ENCODE measurements around the gene HOXD8. TPM values are rescaled to one million over a fixed set of nuclear protein-coding genes. Genes with fewer than 3 reads are reported as not detected.

The HOXD8 gene
- total and polyA plus RNA-seq, 4 donors = 0.34 to 1.6 (median 1.0) TPM

DNA sequence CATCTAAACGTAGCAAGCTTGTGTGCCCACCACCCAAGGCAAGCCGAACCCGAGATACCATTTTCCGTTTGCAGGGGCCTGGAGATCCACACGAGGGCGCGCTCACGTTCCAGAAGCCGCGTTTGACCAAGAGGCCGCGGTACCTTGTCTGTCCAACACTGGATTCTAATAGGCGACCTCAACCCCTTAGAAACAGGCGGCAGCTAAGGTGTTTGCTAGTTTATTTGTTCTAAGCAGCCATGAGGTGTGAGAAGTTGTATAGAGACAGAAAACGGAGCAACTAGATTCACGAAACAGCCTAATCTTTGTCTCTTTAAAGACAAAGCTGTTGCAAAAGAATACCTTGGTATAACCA, 18.2 kb upstream of the HOXD8 start:
- Histone ChIP-seq H3K9ac (ENCODE audit: insufficient read depth in 1 of 2, low read length in 2 of 2) (no peak overlapping the region), H3K4me3 (no peak overlapping the region), H3K4me1 (ENCODE audit: control insufficient read depth in 5 of 5, insufficient read depth in 5 of 5, low read length in 5 of 5) (peaks cover 0 to 18% (median 0%) of the 10 kb centered on the region in 5 donors), H3K36me3 (ENCODE audit: control insufficient read depth in 4 of 4, insufficient read depth in 4 of 4, low read length in 4 of 4) (no peaks in the 10 kb centered on the region), H3K27me3 (ENCODE audit: control insufficient read depth in 3 of 3, insufficient read depth in 3 of 3, low read length in 2 of 3) (peaks cover 37 to 92% (median 88%) of the 10 kb centered on the region in 3 donors), H3K27ac (ENCODE audit: low read depth in 1 of 2, low read length in 1 of 2) (no peak overlapping the region), H3K9me3 (ENCODE audit: control insufficient read depth in 4 of 4, insufficient read depth in 3 of 4, low read length in 3 of 4) (peaks cover 0 to 21% (median 0%) of the 10 kb centered on the region in 4 donors)
- no peak for TF ChIP-seq CTCF (IDR thresholded peaks at IDR 0.05; ENCODE audit: control extremely low read depth, extremely low read depth)
- DNase-seq = peak; percentile 76 to 80 (median 77)
- WGBS, 2 donors = 3 to 4% methylated on average over 16 of the region's 16 CpGs
- no peak for ATAC-seq (ENCODE audit: insufficient read depth, low FRiP score)

DNA sequence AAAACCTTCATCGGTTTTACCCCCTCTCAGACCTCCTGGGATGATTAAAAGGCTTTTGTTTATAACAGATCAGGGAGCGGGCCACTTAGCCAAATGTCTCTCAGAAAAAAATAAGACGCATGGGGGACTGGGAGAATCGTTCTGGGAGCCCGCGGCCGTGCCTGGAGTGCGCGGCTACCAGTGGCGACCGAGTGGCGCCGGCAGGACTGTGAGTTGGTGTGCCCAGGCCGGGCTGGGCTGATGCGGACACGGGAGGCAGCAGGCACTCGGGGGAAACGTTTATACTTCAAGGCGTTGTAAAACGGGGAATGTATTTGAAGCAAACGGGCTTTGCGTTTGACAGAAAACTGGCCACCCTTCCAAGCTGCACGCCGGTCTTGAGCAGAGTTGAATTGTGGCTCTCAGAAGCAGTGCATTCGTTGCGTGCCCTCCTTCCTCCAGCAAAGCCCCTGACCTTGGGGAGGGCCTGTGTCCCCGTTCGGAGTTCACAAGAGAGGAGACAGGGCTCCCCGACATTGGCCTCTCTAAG, 17.6 kb upstream of the HOXD8 start:
- Histone ChIP-seq H3K9ac (ENCODE audit: insufficient read depth in 1 of 2, low read length in 2 of 2) (no peak overlapping the region), H3K27me3 (ENCODE audit: control insufficient read depth in 3 of 3, insufficient read depth in 3 of 3, low read length in 2 of 3) (peaks cover 34 to 94% (median 90%) of the 10 kb centered on the region in 3 donors), H3K9me3 (ENCODE audit: control insufficient read depth in 4 of 4, insufficient read depth in 3 of 4, low read length in 3 of 4) (peaks cover 0 to 19% (median 0%) of the 10 kb centered on the region in 4 donors), H3K4me3 (no peak overlapping the region), H3K27ac (ENCODE audit: low read depth in 1 of 2, low read length in 1 of 2) (no peak overlapping the region), H3K36me3 (ENCODE audit: control insufficient read depth in 4 of 4, insufficient read depth in 4 of 4, low read length in 4 of 4) (no peaks in the 10 kb centered on the region), H3K4me1 (ENCODE audit: control insufficient read depth in 5 of 5, insufficient read depth in 5 of 5, low read length in 5 of 5) (peaks cover 0 to 12% (median 0%) of the 10 kb centered on the region in 5 donors)
- ATAC-seq (ENCODE audit: insufficient read depth, low FRiP score) (no peak), DNase-seq (no peak)
- 4 to 8% methylated on average over 29 of the region's 29 CpGs for WGBS, 2 donors
- no peak for TF ChIP-seq CTCF (IDR thresholded peaks at IDR 0.05; ENCODE audit: control extremely low read depth, extremely low read depth)

- WGBS, 2 donors = 5 to 10% methylated on average over 39 to 40 of the region's 40 CpGs
- no peak overlapping the region for H3K4me3 ChIP-seq
- no peaks in the 10 kb centered on the region for H3K36me3 ChIP-seq (ENCODE audit: control insufficient read depth in 4 of 4, insufficient read depth in 4 of 4, low read length in 4 of 4)
- H3K27me3 ChIP-seq (ENCODE audit: control insufficient read depth in 3 of 3, insufficient read depth in 3 of 3, low read length in 2 of 3) = peaks cover 35 to 97% (median 93%) of the 10 kb centered on the region in 3 donors
- H3K27ac ChIP-seq (ENCODE audit: low read depth in 1 of 2, low read length in 1 of 2) = no peak overlapping the region
- no peak overlapping the region for H3K9ac ChIP-seq (ENCODE audit: insufficient read depth in 1 of 2, low read length in 2 of 2)
- peaks cover 0 to 7% (median 0%) of the 10 kb centered on the region in 5 donors for H3K4me1 ChIP-seq (ENCODE audit: control insufficient read depth in 5 of 5, insufficient read depth in 5 of 5, low read length in 5 of 5)
- DNase-seq (no peak), ATAC-seq (ENCODE audit: insufficient read depth, low FRiP score) (no peak)
- no peak for TF ChIP-seq CTCF (IDR thresholded peaks at IDR 0.05; ENCODE audit: control extremely low read depth, extremely low read depth)
- peaks cover 0 to 19% (median 0%) of the 10 kb centered on the region in 4 donors for H3K9me3 ChIP-seq (ENCODE audit: control insufficient read depth in 4 of 4, insufficient read depth in 3 of 4, low read length in 3 of 4)
Observed at GRCh38 chr2:176112375-176113302, 16.9 kb upstream of the HOXD8 start.

Data from lung (tissue), 12 donors.